Activated naive CD4-positive, alpha-beta T cell treated with anti-CD3 and anti-CD28 coated beads, Interleukin-2, amount 10 ng/mL, durations not matched to agents 7 days and 5 days (primary cell): ENCODE measurements around the gene MTAP.

Source experiments
- CTCF ChIA-PET: fragments of 350-600 bp; sonication (Branson Sonifier 250); formaldehyde crosslinking; loops from one replicate; lab custom pipeline; 2021; ENCODE audit warnings: antibody characterized with exemption; lab: Charles Lee
- DNase-seq: peaks from one replicate; pipeline ENCODE4 v3.0.0-alpha.2; 2020
- H3K27ac Mint-ChIP-seq: one replicate; pipeline ENCODE4 v1.8.0; 2021; ENCODE audit warnings: mild to moderate bottlenecking, moderate library complexity, mixed read lengths
- H3K27me3 Mint-ChIP-seq: one replicate; pipeline ENCODE4 v1.8.0; 2021; ENCODE audit warnings: mild to moderate bottlenecking, mixed read lengths
- H3K36me3 Mint-ChIP-seq: one replicate; pipeline ENCODE4 v1.8.0; 2021; ENCODE audit warnings: mixed read lengths
- H3K4me1 Mint-ChIP-seq: one replicate; pipeline ENCODE4 v1.8.0; 2021; ENCODE audit warnings: mixed read lengths
- H3K4me3 Mint-ChIP-seq: one replicate; pipeline ENCODE4 v1.8.0; 2021; ENCODE audit warnings: mild to moderate bottlenecking, moderate library complexity, mixed read lengths
- H3K9me3 Mint-ChIP-seq: one replicate; pipeline ENCODE4 v1.8.0; 2021; ENCODE audit warnings: mixed read lengths

The MTAP gene

DNA sequence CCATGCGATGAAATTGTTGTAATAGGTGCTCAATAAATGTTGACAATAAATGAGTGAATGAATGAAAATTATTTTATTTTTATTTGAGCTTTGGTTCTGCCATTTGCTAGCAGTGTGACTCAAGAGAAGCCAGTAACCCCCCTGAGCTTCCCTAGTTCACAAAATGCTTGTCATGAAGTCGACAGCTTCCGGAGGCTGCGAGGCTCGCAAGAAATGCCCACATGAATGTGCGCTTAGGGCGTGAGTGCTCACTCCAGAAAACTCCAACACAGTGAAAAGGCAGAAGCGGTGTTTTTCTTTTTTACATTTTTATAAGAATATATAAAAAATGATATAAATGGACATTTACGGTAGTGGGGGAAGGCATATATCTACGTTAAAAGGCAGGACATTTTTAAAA is 165.3 kb downstream of the MTAP start:
- peaks cover 100% of the 10 kb centered on the region for H3K27me3 Mint-ChIP-seq
- peaks cover 55% of the 10 kb centered on the region for H3K4me1 Mint-ChIP-seq
- no peak overlapping the region for H3K4me3 Mint-ChIP-seq
- CTCF ChIA-PET: interaction anchor here (1.1 to 3.5 kb wide), 3 partner anchors 21 to 154 kb away, joined by 3 to 20 read pairs (median 4); partner anchors contain the start of gene CDKN2B
- peaks cover 55% of the 10 kb centered on the region for H3K36me3 Mint-ChIP-seq
- H3K27ac Mint-ChIP-seq: peak overlapping the region; percentile 81
- peaks cover 21% of the 10 kb centered on the region for H3K9me3 Mint-ChIP-seq
- no peak for DNase-seq

DNA sequence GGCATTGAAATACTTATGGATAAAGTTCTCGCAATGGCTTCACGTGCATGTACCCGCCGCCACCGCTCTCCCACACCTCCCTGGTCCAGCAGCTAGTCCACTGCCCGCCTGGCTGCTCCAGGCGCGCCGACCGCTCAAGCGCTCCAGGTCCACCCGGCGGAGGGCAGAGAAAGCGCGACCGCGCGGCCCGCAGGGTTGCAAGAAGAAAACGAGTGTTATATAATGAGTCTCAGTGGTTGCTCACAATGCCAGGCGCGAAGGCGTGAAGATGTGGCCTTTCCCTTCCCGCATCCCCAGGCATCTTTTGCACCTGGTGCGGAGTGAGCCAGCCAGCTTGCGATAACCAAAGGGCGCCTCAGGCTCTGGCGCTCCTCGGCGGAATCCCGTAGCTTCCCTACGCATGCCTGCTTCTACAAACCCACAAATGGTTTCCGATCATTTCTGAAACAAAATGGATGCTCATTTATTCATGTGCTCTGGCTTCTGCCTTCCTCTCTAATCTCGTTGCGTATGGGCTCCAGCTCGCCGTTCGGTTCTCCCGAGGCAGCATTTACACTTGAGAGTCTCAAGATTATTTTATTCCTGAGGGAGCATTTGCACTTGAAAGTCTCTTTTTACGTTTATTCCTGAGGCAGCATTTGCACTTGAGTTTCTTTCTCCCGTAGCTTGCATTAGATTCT is 166.0 kb downstream of the MTAP start:
- Mint-ChIP-seq H3K9me3 (peaks cover 14% of the 10 kb centered on the region), H3K4me1 (peaks cover 57% of the 10 kb centered on the region), H3K36me3 (peaks cover 51% of the 10 kb centered on the region), H3K4me3 (peak overlapping the region; percentile 37), H3K27me3 (peaks cover 99% of the 10 kb centered on the region), H3K27ac (peak overlapping the region; percentile 78)
- DNase-seq: no peak
- CTCF ChIA-PET: interaction anchor here (1.1 to 3.5 kb wide), 3 partner anchors 20 to 155 kb away, joined by 3 to 20 read pairs (median 4); partner anchors contain the start of gene CDKN2B

DNA sequence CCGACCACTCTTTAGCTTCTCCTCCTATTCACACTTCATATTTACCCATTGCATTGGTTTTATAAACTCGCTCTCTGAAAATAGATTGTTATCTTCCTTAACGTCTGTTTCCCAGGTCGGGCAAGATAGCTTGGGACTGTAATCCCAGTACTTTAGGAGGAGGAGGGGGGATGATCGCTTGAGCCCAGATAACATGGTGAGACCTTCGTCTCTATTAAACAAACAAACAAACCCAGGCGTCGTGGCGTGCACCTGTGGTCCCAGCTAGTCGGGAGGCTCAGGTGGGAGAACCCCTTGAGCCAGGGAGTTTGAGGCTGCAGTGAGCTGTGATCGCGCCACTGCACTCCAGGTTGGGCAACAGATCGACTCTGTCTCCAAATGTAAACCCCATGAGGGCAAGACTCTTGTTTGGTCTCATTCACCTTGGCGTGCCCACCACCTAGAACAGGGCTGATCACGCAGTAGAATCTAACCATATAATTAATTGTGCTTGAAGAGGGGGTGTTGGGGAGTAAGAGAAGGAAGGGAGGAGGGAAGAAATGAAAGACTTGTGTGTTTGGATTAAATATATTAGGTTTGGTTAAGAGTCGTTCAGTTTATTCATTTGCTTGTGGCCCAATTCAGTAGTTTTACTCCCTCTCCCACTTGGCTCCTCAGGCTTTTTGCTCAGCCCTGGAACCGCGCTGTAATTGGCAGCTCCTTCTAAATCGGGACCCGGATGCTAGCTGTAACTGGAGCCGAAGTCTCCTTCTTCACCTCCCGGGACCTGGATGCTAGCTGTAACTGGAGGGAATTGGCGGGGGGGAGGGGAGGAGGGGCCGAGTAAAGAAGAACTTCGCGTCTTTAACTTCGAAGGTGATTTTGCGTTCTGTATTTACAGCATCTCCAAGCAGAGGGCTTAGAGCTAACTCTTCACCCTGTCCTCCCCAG is 166.8 kb downstream of the MTAP start:
- Mint-ChIP-seq H3K36me3 (peaks cover 45% of the 10 kb centered on the region), H3K27ac (peak overlapping the region; percentile 64), H3K9me3 (peaks cover 10% of the 10 kb centered on the region), H3K4me1 (peaks cover 53% of the 10 kb centered on the region), H3K27me3 (peaks cover 99% of the 10 kb centered on the region), H3K4me3 (peak overlapping the region; percentile 37)
- no peak for DNase-seq
- CTCF ChIA-PET: interaction anchor here (0.9 to 3.5 kb wide), 5 partner anchors 12 to 156 kb away, joined by 3 to 20 read pairs (median 3); partner anchors contain the start of genes CDKN2A, CDKN2B and CDKN2B-AS1

DNA sequence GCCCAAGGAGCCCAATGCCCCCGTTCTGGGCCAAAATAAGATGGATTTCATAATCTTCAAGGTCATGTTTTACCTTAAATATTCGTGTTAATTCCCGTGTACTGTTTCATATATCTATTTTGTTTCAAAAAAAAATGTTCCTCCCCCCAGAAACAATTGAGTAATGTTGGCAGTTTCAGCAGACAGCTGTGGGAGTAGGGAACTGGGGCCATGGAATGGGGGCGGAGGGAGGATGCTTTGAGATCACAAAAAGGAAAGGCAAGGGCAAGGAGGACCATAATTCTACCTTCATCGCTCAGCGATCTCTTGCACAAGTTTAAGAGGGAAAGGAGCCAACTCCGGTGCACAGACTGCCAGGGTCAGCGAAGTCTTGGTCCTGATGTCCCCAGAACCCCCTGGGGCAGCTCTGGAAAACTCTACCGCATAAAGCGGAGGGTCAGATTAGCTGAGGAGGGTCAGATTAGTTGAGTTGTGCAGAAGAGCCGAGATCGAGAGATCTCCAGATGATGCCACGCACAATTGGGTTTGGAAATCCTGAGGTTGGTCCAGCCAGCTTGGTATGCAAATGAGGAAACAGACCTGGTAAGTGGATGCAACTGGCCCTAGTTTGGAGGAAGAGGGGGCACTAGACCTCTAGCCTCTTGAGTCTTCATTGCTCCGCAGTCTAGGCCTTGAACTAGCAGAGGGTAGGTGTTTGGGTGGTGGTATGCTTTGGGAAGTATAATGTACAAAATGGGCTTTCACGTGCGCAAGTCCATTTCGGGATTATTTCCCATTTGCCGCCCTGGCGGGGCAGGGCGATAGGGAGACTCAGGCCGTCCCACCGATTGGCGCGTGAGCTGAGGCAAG is 167.7 kb downstream of the MTAP start:
- peak overlapping the region; percentile 53 for H3K27ac Mint-ChIP-seq
- H3K36me3 Mint-ChIP-seq: peaks cover 41% of the 10 kb centered on the region
- peaks cover 99% of the 10 kb centered on the region for H3K27me3 Mint-ChIP-seq
- H3K9me3 Mint-ChIP-seq: peaks cover 10% of the 10 kb centered on the region
- H3K4me3 Mint-ChIP-seq: no peak overlapping the region
- H3K4me1 Mint-ChIP-seq: peaks cover 52% of the 10 kb centered on the region
- CTCF ChIA-PET: interaction anchor here (0.9 to 3.5 kb wide), 4 partner anchors 11 to 68 kb away, joined by 3 to 20 read pairs (median 3); partner anchors contain the start of genes CDKN2A, CDKN2B and CDKN2B-AS1
- no peak for DNase-seq

DNA sequence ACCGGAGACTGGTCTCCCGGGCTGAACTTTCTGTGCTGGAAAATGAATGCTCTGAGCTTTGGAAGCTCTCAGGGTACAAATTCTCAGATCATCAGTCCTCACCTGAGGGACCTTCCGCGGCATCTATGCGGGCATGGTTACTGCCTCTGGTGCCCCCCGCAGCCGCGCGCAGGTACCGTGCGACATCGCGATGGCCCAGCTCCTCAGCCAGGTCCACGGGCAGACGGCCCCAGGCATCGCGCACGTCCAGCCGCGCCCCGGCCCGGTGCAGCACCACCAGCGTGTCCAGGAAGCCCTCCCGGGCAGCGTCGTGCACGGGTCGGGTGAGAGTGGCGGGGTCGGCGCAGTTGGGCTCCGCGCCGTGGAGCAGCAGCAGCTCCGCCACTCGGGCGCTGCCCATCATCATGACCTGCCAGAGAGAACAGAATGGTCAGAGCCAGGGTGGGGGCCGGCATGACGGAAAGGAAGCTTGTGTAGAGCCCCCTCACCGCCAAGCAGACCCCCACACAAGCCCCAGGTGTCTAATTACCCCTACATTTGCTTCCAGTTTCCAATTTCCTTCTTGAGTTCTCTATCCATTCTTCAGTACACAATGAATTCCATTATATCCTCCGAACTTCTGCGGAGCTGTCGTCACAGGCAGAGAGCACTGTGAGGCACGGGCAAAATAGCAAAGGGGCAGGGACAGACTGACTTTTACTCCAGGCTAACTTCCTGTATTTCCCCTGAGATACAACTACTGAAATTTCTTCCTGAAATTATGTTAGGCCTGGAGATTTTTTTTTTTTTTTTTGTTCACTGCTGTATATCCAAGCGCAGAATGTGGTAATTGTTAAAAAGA is 168.6 kb downstream of the MTAP start:
- H3K27ac Mint-ChIP-seq: peak overlapping the region; percentile 15
- H3K27me3 Mint-ChIP-seq: peaks cover 99% of the 10 kb centered on the region
- peaks cover 10% of the 10 kb centered on the region for H3K9me3 Mint-ChIP-seq
- peaks cover 52% of the 10 kb centered on the region for H3K4me1 Mint-ChIP-seq
- H3K4me3 Mint-ChIP-seq: no peak overlapping the region
- CTCF ChIA-PET: interaction anchor here (0.9 to 3.5 kb wide), 3 partner anchors 36 to 38 kb away, joined by 4 to 20 read pairs (median 7); partner anchors contain the start of gene CDKN2B
- H3K36me3 Mint-ChIP-seq: peaks cover 35% of the 10 kb centered on the region
- DNase-seq: no peak

- CTCF ChIA-PET: interaction anchor here (1.3 to 1.7 kb wide), 2 partner anchors 36 to 266 kb away, joined by 3 to 7 read pairs; partner anchors contain the start of gene CDKN2B
- Mint-ChIP-seq H3K9me3 (peaks cover 10% of the 10 kb centered on the region), H3K27me3 (peaks cover 99% of the 10 kb centered on the region), H3K27ac (no peak overlapping the region), H3K36me3 (peaks cover 30% of the 10 kb centered on the region), H3K4me1 (peaks cover 54% of the 10 kb centered on the region), H3K4me3 (no peak overlapping the region)
- no peak for DNase-seq
Observed at GRCh38 chr9:21972361-21972760, 169.9 kb downstream of the MTAP start.

DNA sequence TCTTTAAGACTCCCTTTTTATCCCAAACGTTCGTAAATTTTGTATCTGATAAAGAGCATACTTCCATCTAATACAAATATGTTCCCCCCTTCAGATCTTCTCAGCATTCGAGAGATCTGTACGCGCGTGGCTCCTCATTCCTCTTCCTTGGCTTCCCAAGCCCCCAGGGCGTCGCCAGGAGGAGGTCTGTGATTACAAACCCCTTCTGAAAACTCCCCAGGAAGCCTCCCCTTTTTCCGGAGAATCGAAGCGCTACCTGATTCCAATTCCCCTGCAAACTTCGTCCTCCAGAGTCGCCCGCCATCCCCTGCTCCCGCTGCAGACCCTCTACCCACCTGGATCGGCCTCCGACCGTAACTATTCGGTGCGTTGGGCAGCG is 171.9 kb downstream of the MTAP start:
- Mint-ChIP-seq H3K27ac (no peak overlapping the region), H3K4me3 (peak overlapping the region; percentile 74), H3K4me1 (peaks cover 39% of the 10 kb centered on the region), H3K9me3 (peaks cover 3% of the 10 kb centered on the region), H3K27me3 (peaks cover 95% of the 10 kb centered on the region), H3K36me3 (peaks cover 19% of the 10 kb centered on the region)
- CTCF ChIA-PET: no interaction called here
- no peak for DNase-seq

DNA sequence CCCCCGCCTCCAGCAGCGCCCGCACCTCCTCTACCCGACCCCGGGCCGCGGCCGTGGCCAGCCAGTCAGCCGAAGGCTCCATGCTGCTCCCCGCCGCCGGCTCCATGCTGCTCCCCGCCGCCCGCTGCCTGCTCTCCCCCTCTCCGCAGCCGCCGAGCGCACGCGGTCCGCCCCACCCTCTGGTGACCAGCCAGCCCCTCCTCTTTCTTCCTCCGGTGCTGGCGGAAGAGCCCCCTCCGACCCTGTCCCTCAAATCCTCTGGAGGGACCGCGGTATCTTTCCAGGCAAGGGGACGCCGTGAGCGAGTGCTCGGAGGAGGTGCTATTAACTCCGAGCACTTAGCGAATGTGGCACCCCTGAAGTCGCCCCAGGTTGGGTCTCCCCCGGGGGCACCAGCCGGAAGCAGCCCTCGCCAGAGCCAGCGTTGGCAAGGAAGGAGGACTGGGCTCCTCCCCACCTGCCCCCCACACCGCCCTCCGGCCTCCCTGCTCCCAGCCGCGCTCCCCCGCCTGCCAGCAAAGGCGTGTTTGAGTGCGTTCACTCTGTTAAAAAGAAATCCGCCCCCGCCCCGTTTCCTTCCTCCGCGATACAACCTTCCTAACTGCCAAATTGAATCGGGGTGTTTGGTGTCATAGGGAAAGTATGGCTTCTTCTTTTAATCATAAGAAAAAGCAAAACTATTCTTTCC is 172.4 kb downstream of the MTAP start:
- H3K27me3 Mint-ChIP-seq: peaks cover 95% of the 10 kb centered on the region
- no peak overlapping the region for H3K27ac Mint-ChIP-seq
- H3K9me3 Mint-ChIP-seq: peaks cover 2% of the 10 kb centered on the region
- H3K36me3 Mint-ChIP-seq: peaks cover 18% of the 10 kb centered on the region
- H3K4me3 Mint-ChIP-seq: peak overlapping the region; percentile 74
- H3K4me1 Mint-ChIP-seq: peaks cover 38% of the 10 kb centered on the region
- CTCF ChIA-PET: no interaction called here
- peak; percentile 70 for DNase-seq

DNA sequence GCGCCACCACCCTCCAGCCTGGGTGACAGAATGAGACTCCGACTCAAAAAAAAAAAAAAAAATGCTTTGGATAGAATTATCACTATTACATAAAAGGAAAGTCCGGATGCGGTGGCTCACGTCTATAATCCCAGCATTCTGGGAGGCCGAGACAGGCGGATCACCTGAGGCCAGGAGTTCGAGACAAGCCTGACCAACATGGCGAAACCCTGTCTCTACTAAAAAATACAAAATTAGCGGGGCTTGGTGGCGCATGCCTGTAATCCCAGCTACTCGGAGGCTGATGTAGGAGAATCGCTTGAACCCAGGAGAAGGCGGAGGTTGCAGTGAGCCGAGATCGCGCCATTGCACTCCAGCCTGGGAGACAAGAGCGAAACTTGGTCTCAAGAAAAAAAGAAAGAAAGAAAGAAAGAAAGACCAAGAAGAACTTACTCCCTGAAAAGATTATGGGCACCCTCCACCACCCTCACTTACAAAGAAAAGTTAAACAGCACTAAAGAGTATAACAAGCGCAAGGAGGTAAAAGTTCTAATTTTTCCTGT is 174.0 kb downstream of the MTAP start:
- no peak for DNase-seq
- no peak overlapping the region for H3K4me3 Mint-ChIP-seq
- CTCF ChIA-PET: interaction anchor here (0.7 to 2.0 kb wide), 5 partner anchors 10 to 163 kb away, joined by 3 to 5 read pairs (median 4); partner anchors contain the start of genes CDKN2A and CDKN2B-AS1
- H3K27me3 Mint-ChIP-seq: peaks cover 93% of the 10 kb centered on the region
- no peak overlapping the region for H3K27ac Mint-ChIP-seq
- peaks cover 34% of the 10 kb centered on the region for H3K4me1 Mint-ChIP-seq
- peaks cover 7% of the 10 kb centered on the region for H3K36me3 Mint-ChIP-seq
- H3K9me3 Mint-ChIP-seq: no peaks in the 10 kb centered on the region

- no peak overlapping the region for H3K4me3 Mint-ChIP-seq
Observed at GRCh38 chr9:21982391-21982790, 180.0 kb downstream of the MTAP start.

GRCh38 chr9:21982861-21983560 is 180.6 kb downstream of the MTAP start:
- Mint-ChIP-seq H3K36me3 (peaks cover 13% of the 10 kb centered on the region), H3K9me3 (no peaks in the 10 kb centered on the region), H3K4me3 (no peak overlapping the region), H3K27ac (no peak overlapping the region), H3K4me1 (peaks cover 8% of the 10 kb centered on the region), H3K27me3 (peaks cover 61% of the 10 kb centered on the region)
- no peak for DNase-seq
- CTCF ChIA-PET: interaction anchor here (0.7 to 1.3 kb wide), 7 partner anchors 11 to 170 kb away, joined by 3 to 7 read pairs (median 4); partner anchors contain the start of genes CDKN2A and CDKN2B

More at GRCh38 chr9:21982391-21982790, 180.0 kb downstream of the MTAP start:
- Mint-ChIP-seq H3K4me1 (peaks cover 5% of the 10 kb centered on the region), H3K27ac (no peak overlapping the region), H3K36me3 (peaks cover 9% of the 10 kb centered on the region), H3K27me3 (peaks cover 63% of the 10 kb centered on the region), H3K9me3 (no peaks in the 10 kb centered on the region)
- CTCF ChIA-PET: interaction anchor here (1.1 to 1.2 kb wide), 3 partner anchors 11 to 169 kb away, joined by 3 to 4 read pairs (median 3); partner anchors contain the start of gene CDKN2A
- no peak for DNase-seq
